Activated CD8-positive, alpha-beta memory T cell treated with anti-CD3 and anti-CD28 coated beads for 36 hours (primary cell): ENCODE data around the gene TBX15. TPM values are rescaled to one million over a fixed set of nuclear protein-coding genes. Genes with fewer than 3 reads are reported as not detected.
"Not testable (repeated sequence)": the region's sequence is repeated elsewhere in the genome, so short reads cannot be mapped to it uniquely, and the experiment has no call there.

Experiments used
- CTCF ChIA-PET: fragments of 350-600 bp; sonication (Branson Sonifier 250); formaldehyde crosslinking; loops from one replicate; lab custom pipeline; 2021; ENCODE audit warnings: antibody characterized with exemption; lab: Charles Lee
- POLR2A ChIA-PET: fragments of 350-600 bp; sonication (Branson Sonifier 250); formaldehyde crosslinking; loops from one replicate; lab custom pipeline; 2021; ENCODE audit warnings: antibody characterized with exemption; lab: Charles Lee
- total RNA-seq, 2 experiments: library from RNA; stranded (reverse); gene quantifications; one replicate each; pipeline ENCODE4 v1.2.3, GENCODE V29; 2021

The TBX15 gene
- total RNA-seq, 2 experiments from 2014 or later = not detected

DNA sequence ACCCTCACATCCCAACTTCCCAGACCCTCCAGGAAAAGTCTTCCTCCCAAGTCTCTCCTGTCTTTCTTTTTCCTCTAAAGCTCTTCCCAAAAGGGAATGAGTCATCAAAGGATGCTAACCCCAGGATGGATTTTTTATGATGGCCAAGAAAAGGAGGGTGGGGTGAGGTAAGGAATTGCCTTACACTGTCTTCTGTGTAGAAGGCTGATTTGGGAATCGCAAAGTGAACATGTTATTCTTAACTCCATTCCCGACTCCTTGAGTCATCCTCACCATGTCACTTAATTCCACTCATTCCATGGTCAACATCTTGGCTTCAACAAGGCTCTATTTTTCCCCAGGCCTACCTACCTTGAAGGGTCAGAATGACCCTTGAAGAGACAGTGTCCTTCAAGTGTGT lies 44.0 kb downstream of the TBX15 start:
- CTCF ChIA-PET = no interaction called here
- POLR2A ChIA-PET = no interaction called here

DNA sequence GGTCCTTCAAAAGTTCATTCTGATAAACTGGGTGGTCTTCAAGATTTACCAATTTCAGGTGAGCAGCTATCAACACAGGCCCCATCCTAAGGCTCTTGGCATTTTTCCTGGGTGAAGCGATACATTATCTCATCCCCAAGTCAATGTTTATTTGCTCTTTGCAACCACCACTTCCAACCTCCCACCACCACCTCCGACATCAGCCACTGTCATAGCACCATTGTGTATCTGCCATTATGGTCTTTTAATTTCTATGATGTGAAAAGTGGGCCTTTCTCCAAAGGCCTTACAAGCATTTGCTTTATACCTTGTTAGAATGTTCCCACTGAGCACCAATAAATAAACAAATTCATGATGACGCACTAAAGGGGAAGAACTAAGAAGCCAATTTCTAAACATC lies 47.2 kb downstream of the TBX15 start:
- POLR2A ChIA-PET = no interaction called here
- CTCF ChIA-PET = no interaction called here

DNA sequence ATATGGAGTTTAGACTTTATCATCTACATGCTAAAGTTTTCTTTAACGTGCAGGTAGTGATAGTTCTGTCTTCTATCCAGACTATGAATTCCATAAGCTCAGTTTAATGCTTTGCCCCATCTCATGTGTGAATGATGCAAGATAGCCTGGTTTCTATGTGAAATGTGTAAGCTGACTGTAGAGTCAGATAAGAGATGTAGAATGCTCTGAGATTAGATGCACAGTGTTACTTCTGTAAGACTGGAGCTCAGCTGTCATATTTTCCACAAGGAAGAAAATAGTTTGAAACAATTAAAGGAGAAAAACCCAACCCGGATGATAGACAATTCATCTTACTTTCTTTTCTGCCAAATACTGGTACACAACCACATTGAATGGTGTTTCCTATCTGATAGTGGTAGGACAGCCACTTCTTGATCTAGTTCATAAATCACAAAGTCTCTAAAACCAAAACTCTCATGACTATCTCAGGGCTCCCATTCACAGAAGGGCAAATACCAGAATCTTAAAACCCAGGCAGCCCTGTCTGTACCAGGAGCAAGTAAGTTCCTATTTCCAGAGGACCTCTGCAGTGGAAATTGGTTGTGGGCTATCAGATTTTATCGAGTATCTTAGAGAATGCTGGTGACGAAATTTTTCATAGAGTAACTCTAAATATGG lies 50.6 kb downstream of the TBX15 start:
- ChIA-PET CTCF (no interaction called here), POLR2A (no interaction called here)

DNA sequence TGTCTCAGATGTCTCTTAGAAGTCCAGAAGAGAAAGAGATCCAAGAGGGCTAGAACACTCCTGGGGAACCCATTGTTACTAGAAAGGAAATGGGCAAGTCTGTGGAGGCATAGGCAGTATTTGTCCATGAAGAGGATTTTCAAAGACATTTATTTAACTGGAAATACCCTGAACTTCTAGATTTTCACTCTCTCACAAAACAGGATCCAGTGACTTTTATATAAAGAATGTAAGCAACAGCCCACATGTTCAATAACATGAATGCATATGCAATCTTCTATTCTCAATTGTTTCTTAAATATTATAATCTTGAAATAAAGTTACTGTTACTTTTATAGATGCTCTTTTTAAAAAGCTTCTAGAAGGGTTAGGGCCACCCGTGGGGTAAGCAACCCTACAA lies 53.4 kb downstream of the TBX15 start:
- POLR2A ChIA-PET = no interaction called here
- CTCF ChIA-PET = no interaction called here

DNA sequence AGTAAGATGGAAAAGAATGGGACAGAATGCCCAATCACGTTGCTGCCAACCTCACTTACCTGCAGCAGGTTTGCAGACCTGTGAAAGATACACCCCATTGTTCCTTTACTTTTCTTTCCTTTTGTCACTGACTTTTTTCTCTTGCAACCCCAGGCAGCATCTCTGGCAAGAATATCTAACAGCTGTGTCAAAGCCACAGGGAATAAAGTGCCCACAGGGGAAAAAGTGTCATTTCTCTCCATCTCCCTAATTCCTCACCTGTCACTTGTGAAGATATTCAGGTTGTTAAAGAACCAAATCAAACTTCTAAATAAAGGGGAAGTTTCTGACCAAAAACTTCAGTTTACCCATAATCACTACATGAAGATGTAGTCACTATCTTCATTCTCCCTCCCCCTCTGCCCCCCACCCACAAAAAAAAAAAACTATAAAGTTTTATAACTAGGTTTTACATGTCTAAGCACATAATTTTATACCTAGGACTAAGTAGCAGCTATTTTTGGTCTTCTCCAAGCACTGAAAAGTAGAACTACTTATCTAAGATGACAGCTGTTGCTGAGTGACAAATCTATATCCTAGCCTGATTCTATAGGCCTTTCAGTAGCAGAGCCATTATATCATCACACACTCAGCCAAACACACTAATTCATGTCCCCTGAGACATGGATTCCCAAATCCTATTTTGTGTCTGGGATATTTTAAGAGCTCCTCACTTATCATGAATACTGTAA lies 54.9 kb downstream of the TBX15 start:
- CTCF ChIA-PET = no interaction called here
- POLR2A ChIA-PET = no interaction called here

DNA sequence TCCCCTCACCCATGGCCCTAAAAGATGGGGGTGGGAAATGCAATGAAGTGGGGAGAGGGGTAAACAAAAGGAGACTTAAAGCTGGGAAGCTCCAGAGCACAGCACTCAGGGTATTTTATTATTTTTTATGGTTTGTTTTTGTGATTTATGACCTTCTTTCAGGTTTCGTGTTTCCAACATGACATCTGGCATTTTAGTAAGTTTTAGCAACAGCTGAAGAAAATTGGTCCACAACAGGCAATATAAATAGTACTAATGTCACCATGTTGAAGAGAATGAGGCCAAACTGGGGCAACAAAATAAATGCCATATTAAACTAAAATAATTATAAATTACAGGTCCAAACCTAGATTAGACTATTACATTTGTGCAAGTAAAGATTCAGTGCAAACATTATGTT lies 56.3 kb downstream of the TBX15 start:
- POLR2A ChIA-PET = no interaction called here
- CTCF ChIA-PET = no interaction called here

DNA sequence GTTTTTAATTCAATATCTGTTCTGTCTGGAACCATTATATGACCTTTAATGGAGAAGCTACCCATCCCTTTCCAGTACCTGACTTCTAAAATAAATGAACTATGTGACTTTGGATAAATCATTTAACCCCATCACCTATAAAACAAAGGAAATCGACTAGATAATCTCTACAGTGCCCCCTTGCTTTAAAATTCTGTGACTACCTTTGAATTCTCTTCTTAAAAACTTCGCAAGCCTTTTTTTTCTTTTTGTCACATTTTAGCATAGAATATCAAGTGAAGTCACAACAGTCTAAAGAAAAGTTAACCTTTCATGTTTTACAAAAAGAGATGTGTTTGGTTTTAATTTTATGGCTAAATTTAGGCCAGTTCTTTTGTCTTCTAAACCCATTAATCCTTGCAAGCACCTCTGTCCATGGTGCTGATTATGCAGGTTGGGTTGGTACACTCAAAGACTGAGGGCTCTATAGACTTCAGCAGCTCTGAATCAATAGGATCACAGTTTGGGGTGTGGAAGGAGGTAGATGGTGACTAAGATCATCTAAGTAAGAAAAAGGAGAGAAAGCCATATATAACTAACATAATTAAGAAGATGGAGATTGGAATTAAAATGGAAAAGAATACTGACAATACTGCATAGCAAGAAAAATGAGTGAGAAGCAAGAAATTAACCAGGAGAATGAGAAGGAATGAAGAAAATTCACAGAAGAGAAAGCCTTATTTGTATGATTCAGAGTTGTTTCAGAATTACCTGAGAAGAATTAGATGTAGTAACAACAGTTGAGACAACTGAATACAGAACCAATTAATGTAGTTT lies 59.2 kb downstream of the TBX15 start:
- POLR2A ChIA-PET = no interaction called here
- CTCF ChIA-PET = no interaction called here

DNA sequence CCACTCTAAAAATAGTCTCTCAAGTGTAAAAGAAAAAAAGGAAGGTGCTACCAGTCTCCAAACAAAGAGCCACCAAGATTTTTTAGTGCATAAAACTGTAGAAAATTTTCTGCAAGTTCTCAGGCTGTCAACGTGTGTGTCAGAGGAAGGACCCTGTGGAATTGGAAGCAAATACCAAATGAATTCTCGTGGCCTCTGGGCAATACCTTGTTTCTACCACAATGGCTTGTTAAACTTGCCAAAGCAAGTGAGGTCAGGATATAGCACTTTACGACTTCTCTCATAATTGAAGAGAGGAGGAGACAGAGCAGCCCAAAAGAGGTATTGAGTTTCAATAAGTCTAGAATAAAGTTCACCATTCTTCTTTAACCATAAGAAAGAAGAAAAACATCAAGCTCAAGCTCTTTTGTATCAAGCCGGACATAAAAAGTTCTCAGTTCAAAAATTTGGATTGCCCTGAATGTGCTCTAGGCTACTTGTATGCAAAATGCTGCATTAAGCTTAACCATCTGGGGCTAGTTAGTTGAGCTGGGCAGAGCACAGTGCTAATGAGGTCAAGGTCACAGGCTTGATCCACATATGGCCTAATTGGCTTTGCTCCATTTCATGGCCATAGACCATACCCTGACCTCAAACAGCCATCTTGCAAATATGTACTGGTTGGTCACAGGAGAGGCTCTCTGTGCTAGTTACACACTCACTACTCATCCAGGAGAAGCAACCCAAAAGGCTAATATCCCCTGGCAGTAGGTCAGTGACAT lies 60.5 kb downstream of the TBX15 start:
- CTCF ChIA-PET = no interaction called here
- POLR2A ChIA-PET = no interaction called here

DNA sequence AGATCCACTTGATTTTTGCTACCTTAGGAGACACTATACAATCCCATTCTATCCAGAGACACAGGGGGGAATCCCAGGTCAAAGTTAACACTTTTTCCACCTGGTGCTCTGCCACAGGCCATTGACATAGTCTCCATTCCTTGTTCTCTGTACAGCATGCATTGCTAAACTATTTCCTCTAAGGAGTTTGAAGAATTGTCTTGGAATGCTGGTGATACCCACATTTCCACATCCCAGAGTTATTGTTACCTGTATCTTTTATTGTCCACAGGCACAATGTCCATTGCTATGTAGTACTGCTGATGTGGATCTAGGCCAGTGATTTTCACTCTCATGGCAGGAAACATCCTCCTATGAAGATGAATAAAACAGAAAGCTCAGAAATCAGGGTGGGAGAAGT lies 61.9 kb downstream of the TBX15 start:
- ChIA-PET POLR2A (no interaction called here), CTCF (no interaction called here)

DNA sequence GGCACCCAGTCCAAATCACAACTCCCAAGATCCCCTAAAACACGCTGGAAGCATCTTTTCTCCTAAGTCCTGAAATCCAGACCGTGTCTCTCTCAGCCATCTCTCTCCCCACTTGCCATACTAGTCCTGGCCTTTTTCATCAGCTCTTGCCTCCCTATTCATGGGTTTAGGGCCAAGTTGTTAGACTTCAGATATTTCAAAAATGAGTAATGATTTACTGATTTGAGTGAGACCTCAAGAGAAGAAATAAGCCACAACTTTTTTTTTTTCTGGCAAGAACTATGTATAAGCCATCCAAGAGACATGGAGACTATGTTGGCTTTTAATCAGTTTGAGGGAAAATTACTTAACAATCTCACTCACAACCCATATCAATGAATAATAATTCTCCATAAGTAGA lies 62.5 kb downstream of the TBX15 start:
- CTCF ChIA-PET = no interaction called here
- POLR2A ChIA-PET = no interaction called here

DNA sequence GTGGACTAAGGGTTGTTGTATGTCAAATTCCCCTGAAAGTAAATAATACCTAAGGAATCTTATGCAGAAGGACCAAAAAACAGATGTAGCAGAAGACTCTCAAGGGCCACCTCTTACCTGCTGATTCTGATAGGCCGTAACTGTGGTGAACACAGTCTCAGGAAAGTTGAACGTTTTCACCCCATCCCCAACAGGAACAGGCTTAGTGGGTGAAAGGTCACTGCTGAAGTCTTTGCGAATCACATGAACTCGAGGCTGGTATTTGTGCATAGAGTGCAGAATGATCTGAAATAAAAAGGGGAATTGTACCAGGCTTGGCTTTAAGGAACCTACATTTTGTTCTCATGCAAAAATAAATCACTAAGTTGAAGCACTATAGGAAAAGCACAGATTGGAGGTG lies 64.8 kb downstream of the TBX15 start:
- POLR2A ChIA-PET = no interaction called here

DNA sequence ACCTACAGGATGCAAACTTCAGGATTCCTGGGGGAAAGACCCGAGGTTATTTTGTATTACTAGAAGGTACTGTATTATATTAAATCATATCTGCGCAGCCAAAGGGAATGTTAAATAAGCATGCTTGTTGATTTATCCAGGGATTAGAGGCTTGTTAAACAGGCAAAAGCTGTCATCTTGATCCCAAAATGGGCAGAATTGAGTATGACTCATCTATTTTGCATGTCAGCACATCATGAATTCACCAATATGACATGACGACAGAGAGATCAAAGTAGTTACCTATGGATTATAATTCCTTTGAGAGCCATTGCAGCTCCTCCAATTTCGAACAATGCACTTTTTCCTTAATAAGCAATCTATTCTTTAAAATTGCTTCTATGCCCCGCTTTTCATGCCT lies 66.1 kb downstream of the TBX15 start:
- ChIA-PET POLR2A (no interaction called here), CTCF (no interaction called here)

More for the DNA sequence above, 64.8 kb downstream of the TBX15 start:
- CTCF ChIA-PET = no interaction called here

DNA sequence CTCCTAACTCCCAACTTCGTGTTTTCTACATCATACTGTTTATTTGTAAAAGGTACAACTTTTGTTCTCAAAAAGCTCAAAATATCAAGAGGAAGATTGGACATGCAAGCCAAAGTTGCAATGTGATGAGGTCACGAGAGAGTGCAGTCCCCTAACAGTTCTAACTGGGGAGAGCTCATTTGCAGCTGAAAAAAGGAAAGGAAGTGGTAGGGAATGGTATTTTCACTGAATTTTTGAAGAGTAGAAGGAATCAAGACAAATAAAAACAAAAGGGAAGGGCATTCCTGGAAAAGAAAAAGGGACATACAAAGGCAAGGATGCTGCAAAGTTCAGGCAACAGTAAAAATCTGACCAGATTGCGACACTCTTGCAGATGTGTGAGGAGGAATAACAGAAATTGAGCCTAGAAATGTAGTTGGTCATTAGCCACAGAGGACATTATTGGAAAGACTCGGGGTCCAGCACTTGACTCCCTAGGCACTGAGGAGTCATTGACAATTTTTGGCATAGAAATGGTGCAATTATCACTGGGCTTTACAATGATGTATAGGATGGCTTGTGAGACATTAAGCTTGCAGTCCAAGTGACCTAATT lies 67.9 kb downstream of the TBX15 start:
- CTCF ChIA-PET = no interaction called here
- POLR2A ChIA-PET = no interaction called here

DNA sequence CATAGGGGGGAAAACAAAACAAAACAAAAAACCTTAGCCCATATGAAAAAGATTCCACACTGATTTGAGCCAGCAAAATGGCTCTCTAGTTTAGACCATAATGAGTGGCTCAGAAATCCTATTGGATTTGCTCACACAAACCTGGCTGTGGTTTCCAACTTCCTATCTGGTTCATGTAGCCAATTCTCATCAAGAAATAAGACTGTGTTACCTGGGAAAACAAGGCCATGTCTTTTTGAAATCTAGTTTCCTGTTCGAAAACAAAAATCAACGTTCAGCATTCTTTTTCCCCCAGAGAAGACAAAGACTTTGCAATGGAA lies 69.2 kb downstream of the TBX15 start:
- CTCF ChIA-PET = no interaction called here
- POLR2A ChIA-PET = no interaction called here

DNA sequence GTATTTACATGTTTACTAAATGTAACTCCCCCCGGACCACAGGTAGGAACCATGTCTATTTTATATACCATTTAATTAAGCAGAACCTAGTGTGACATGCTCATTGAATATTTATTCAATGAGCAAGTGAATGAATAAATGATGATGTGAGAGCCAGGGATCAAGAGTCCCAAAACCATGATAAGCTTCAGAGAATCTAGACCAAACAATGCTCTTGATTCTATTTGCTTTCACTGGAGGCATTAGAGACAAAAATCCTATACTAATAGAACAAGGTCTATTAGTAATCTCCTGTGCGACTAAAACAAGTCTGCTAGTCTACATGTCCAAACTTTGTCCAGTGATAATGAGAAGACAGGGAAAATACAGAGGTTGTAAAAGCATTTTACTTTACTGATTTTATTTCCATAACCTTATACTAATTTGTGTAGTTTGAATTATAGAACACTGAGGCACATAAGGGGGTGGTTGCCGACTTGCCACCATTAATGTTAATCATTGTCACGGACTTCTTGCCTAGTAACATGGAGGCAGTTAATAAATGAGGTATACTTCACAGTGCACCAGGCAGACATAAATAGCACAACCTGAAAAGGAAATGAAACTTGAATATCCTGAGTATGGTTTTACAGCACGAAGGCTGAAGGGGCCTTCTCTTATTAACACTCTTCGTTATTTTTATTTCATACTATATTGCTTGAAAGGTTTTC lies 69.8 kb downstream of the TBX15 start:
- CTCF ChIA-PET = no interaction called here
- POLR2A ChIA-PET = no interaction called here

DNA sequence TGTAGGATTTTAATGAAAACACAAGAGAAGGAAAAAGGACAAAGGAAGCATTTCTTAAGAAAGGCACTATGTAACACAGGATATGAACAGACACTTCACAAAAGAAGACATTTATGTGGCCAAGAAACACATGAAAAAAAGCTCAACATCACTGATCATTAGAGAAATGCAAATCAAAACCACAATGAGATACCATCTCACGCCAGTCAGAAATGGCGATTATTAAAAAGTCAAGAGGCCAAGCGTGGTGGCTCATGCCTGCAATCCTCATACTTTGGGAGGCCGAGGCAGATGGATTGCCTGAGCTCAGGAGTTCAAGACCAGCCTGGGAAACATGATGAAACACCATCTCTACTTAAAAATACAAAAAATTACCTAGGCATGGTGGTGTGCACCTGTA lies 71.8 kb downstream of the TBX15 start:
- POLR2A ChIA-PET, CTCF ChIA-PET: not testable (repeated sequence)

DNA sequence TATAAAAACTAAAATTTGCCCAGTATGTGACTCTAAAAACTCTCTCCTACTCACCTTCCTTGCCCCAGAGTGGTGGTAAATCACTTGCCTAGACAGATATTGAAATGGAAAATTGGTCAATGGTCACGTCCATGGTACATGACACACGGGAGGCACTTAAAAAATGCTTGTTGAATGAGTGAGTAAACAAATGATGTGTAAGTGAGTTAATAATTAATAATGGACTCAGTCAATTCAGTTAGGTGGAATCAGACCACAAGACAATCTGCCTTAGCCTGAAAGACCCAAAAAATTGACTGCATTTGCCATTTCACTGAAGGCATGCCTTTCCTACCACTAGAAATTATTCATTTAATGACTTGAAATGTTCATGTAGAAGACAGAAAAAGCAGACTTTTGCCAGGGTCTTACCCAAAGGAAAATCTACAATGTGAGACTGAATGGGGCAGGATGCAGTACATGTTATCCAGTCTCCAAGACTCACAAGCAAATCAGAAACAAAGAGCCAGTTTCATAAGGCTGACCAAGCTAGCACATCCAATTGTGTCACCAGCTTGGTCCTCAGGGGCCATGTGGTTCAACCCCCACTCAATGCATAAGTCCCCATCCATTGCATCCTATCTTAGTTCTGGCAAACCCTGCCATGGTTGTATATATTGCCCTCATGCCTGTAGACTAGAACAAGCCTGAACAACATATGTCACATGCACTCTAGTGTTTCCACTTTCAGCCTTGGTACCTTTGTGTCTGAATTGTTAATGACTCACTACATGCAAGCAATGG lies 73.6 kb downstream of the TBX15 start:
- POLR2A ChIA-PET = no interaction called here

DNA sequence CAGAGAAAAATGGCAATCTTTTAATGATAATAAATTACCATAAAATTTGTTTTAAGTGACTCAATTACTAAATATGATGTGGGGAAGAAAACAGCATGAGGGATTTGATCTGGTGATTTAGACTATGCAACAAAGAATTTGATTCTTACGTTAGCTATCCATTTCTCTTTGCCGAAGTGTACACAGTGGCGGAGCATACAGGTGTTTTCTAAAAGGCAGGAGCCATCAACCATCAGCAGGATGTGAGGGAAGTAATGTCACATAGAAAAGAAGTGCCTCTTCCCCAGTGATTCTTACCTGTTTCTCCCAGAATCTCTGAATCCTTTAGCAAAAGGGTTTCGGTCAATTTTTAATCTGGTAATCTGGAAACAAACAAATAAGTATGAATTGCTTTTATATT lies 74.3 kb downstream of the TBX15 start:
- ChIA-PET POLR2A (no interaction called here), CTCF (no interaction called here)

More for the DNA sequence above, 73.6 kb downstream of the TBX15 start:
- CTCF ChIA-PET = no interaction called here
